Uterus (tissue), 4 donors: ENCODE measurements around the gene RGS6. TPM values are rescaled to one million over a fixed set of nuclear protein-coding genes. Genes with fewer than 3 reads are reported as not detected.

Experiments
- DNase-seq, 2 donors: peaks; one replicate each; pipeline ENCODE4 v3.0.0-alpha.2; 2019 to 2020
- H3K27ac ChIP-seq, 2 donors: fragments of 200-600 bp; sonication (generic); 1 replicate in 1 of 2; 2 replicates in 1 of 2; pipeline ENCODE4 v1.5.1; 2016 to 2018
- H3K27me3 ChIP-seq, 2 donors: fragments of 200-600 bp; sonication (generic); one replicate each; pipeline ENCODE4 v1.5.1; 2018 to 2019; ENCODE audit warnings: control low read depth in 1 of 2
- H3K36me3 ChIP-seq, 2 donors: fragments of 200-600 bp; sonication (generic); one replicate each; pipeline ENCODE4 v1.5.1; 2019; ENCODE audit warnings: control low read depth in 1 of 2
- H3K4me1 ChIP-seq, 2 donors: fragments of 200-600 bp; sonication (generic); one replicate each; pipeline ENCODE4 v1.5.1; 2018 to 2019; ENCODE audit warnings: control low read depth in 1 of 2
- H3K4me3 ChIP-seq, 2 donors: fragments of 200-600 bp; sonication (generic); 1 replicate in 1 of 2; 2 replicates in 1 of 2; pipeline ENCODE4 v1.5.1; 2018 to 2019; ENCODE audit warnings: mild to moderate bottlenecking in 1 of 2
- H3K9me3 ChIP-seq, 2 donors: fragments of 200-600 bp; sonication (generic); one replicate each; pipeline ENCODE4 v1.5.1; 2019; ENCODE audit warnings: control low read depth in 1 of 2
- POLR2A ChIP-seq, 2 donors: fragments of 450-650 bp; IDR thresholded peaks; one replicate each; pipeline ENCODE4 v1.6.1; 2016; ENCODE audit warnings: antibody characterized with exemption in 2 of 2, mild to moderate bottlenecking in 1 of 2, moderate library complexity in 1 of 2
- intact Hi-C: fragments of 100-400 bp; cut with DNase I; formaldehyde crosslinking; loops from one replicate; pipeline ENCODE4 v1.15.1; 2023; ENCODE audit warnings: low total_unique reads
- total RNA-seq, 4 donors: library from RNA; depleted of rRNA in 3 of 4; stranded (reverse); fragments of >200 nt in 3 of 4; gene quantifications; one replicate each; pipeline versions ENCODE4 v1.1.0 to v1.2.4, GENCODE V29; 2014 to 2023
- TF ChIP-seq, protein P1 (sequence below), 4 experiments: fragments of 200-600 bp in 2 of 4; fragments of 450-650 bp in 2 of 4; sonication (generic) in 2 of 4; IDR thresholded peaks; one replicate each; pipeline ENCODE4 v1.5.1; 2016 to 2019; ENCODE audit warnings: antibody characterized with exemption in 4 of 4, mild to moderate bottlenecking in 2 of 4, moderate library complexity in 1 of 4
- donor health status: DM: yes; HTN: yes; CAD: no.

RGS6 gene
- total RNA-seq, 4 donors from 2014 or later: 1.0 to 7.4 (median 6.2) TPM; not detected in 1

- intact Hi-C loops: no loop called here
- TF ChIP-seq POLR2A (IDR thresholded peaks at IDR 0.05): no peak
- TF ChIP-seq, protein P1, sequence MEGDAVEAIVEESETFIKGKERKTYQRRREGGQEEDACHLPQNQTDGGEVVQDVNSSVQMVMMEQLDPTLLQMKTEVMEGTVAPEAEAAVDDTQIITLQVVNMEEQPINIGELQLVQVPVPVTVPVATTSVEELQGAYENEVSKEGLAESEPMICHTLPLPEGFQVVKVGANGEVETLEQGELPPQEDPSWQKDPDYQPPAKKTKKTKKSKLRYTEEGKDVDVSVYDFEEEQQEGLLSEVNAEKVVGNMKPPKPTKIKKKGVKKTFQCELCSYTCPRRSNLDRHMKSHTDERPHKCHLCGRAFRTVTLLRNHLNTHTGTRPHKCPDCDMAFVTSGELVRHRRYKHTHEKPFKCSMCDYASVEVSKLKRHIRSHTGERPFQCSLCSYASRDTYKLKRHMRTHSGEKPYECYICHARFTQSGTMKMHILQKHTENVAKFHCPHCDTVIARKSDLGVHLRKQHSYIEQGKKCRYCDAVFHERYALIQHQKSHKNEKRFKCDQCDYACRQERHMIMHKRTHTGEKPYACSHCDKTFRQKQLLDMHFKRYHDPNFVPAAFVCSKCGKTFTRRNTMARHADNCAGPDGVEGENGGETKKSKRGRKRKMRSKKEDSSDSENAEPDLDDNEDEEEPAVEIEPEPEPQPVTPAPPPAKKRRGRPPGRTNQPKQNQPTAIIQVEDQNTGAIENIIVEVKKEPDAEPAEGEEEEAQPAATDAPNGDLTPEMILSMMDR (IDR thresholded peaks at IDR 0.05): no peak
- H3K4me1 ChIP-seq: no peaks in the 10 kb centered on the region
- no peaks in the 10 kb centered on the region for H3K27me3 ChIP-seq
- no peaks in the 10 kb centered on the region for H3K36me3 ChIP-seq
- no peak for DNase-seq
- H3K27ac ChIP-seq: no peak overlapping the region
- H3K9me3 ChIP-seq: no peaks in the 10 kb centered on the region
- H3K4me3 ChIP-seq: no peak overlapping the region
Observed at GRCh38 chr14:72172049-72172448, 239.8 kb downstream of the RGS6 start.

- Histone ChIP-seq H3K9me3 (no peaks in the 10 kb centered on the region), H3K36me3 (no peaks in the 10 kb centered on the region), H3K27me3 (no peaks in the 10 kb centered on the region), H3K4me1 (no peaks in the 10 kb centered on the region), H3K27ac (no peak overlapping the region), H3K4me3 (no peak overlapping the region)
- intact Hi-C loops: no loop called here
- DNase-seq: no peak
- TF ChIP-seq POLR2A (IDR thresholded peaks at IDR 0.05): no peak
- TF ChIP-seq, protein P1 (IDR thresholded peaks at IDR 0.05): no peak
Observed at GRCh38 chr14:72172597-72172996, 240.4 kb downstream of the RGS6 start.

DNA sequence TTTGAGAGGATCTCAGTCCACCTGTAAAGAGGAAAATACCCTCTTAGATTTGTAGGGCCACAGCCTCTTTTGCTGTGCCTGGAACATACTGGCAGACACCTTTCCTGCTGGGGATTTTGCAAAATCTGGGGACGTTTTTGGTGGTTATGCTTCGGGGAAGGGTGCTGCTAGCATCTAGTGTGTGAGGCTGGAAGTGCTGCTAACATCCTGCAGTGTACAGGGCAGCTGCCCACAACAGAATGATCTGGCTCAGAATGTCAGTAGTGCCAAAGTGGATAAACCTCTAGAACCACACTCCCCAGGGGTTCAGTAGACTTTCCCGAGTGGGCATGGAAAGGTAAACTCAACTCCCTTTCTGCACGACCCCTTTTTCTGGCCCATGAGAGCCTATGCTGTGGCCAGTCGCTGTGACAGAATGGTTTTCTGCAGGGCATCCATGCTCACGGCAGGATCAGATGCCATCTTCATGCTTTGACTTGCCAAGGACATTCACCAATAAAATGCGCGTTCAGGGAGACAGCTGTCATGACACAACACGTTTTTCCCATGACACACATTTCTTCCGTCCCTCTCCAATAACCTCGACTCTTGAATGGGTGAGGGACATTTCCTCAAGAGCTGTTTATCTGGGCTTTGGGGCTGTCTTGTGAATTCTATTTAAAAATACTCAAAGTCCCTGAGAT, 240.9 kb downstream of the RGS6 start:
- Histone ChIP-seq H3K27ac (no peak overlapping the region), H3K9me3 (no peaks in the 10 kb centered on the region), H3K4me3 (no peak overlapping the region), H3K27me3 (no peaks in the 10 kb centered on the region), H3K36me3 (no peaks in the 10 kb centered on the region), H3K4me1 (no peaks in the 10 kb centered on the region)
- intact Hi-C loops: no loop called here
- no peak for DNase-seq
- no peak for TF ChIP-seq POLR2A (IDR thresholded peaks at IDR 0.05)
- TF ChIP-seq, protein P1 (IDR thresholded peaks at IDR 0.05): no peak

- Histone ChIP-seq H3K27me3 (no peaks in the 10 kb centered on the region), H3K36me3 (no peaks in the 10 kb centered on the region), H3K9me3 (no peaks in the 10 kb centered on the region), H3K27ac (no peak overlapping the region), H3K4me1 (no peaks in the 10 kb centered on the region), H3K4me3 (no peak overlapping the region)
- TF ChIP-seq, protein P1 (IDR thresholded peaks at IDR 0.05): no peak
- no peak for TF ChIP-seq POLR2A (IDR thresholded peaks at IDR 0.05)
- intact Hi-C loops: no loop called here
- no peak for DNase-seq
Observed at GRCh38 chr14:72177251-72177650, 245.0 kb downstream of the RGS6 start.

GRCh38 chr14:72178517-72178916, 246.3 kb downstream of the RGS6 start:
- DNase-seq: no peak
- H3K27me3 ChIP-seq: no peaks in the 10 kb centered on the region
- intact Hi-C loops: no loop called here
- H3K4me1 ChIP-seq: no peaks in the 10 kb centered on the region
- H3K9me3 ChIP-seq: no peaks in the 10 kb centered on the region
- no peak for TF ChIP-seq POLR2A (IDR thresholded peaks at IDR 0.05)
- TF ChIP-seq, protein P1 (IDR thresholded peaks at IDR 0.05): no peak
- no peaks in the 10 kb centered on the region for H3K36me3 ChIP-seq
- no peak overlapping the region for H3K27ac ChIP-seq
- no peak overlapping the region for H3K4me3 ChIP-seq
